HepG2 (cell line): ENCODE measurements around the gene TBCB. TPM values are rescaled to one million over a fixed set of nuclear protein-coding genes. Genes with fewer than 3 reads are reported as not detected.
A peak's percentile ranks its signal among the peaks of the same experiment; 100 is the strongest.

Experiments used
- CAMTA2 ChIP-seq: sonication (generic); formaldehyde crosslinking; IDR thresholded peaks from 2 replicates; pipeline ENCODE4 v1.4.0; 2020; ENCODE audit warnings: mild to moderate bottlenecking, missing genetic modification reagents, borderline replicate concordance
- ETV6 ChIP-seq: sonication (generic); formaldehyde crosslinking; conservative IDR thresholded peaks from 2 replicates; pipeline ENCODE4 v1.4.0; 2020; ENCODE audit warnings: missing genetic modification reagents
- HMG20B ChIP-seq: conservative IDR thresholded peaks from 2 replicates; pipeline ENCODE4 v1.6.1; 2016; ENCODE audit warnings: missing genetic modification reagents, missing compliant biosample characterization
- JUND ChIP-seq: sonication (generic); formaldehyde crosslinking; IDR thresholded peaks from 2 replicates; pipeline ENCODE4 v1.8.0; 2022; ENCODE audit warnings: mild to moderate bottlenecking, missing genetic modification reagents
- PHF8 ChIP-seq: sonication (generic); formaldehyde crosslinking; IDR thresholded peaks from 2 replicates; pipeline ENCODE4 v1.5.0; 2020; ENCODE audit warnings: missing genetic modification reagents
- ZNF234 ChIP-seq: sonication (generic); formaldehyde crosslinking; conservative IDR thresholded peaks from 2 replicates; pipeline ENCODE4 v1.5.1; 2020; ENCODE audit warnings: mild to moderate bottlenecking, missing genetic modification reagents
- ZNF543 ChIP-seq: sonication (generic); formaldehyde crosslinking; IDR thresholded peaks from 2 replicates; pipeline ENCODE4 v1.4.0; 2020; ENCODE audit warnings: mild to moderate bottlenecking, missing genetic modification reagents
- polyA plus RNA-seq, 8 experiments: library from polyadenylated mRNA; depleted of rRNA in 3 of 8; stranded (reverse) in 7 of 8; unstranded in 1 of 8; fragments of >200 nt; fragmentation: Illumina TruSeq in 4 of 8; extraction: Trizol in 4 of 8; gene quantifications; 2 replicates each; pipeline versions ENCODE4 v1.2.1 to v1.2.3, GENCODE V29; 2011 to 2016; ENCODE audit warnings: low read depth in 4 of 8, missing spikeins in 1 of 8, mixed read lengths in 1 of 8; ENCODE audit not compliant: insufficient read depth in 1 of 8
- total RNA-seq, 5 experiments: library from RNA; depleted of rRNA; stranded (reverse); fragments of >200 nt; fragmentation: Illumina TruSeq; extraction: Trizol; gene quantifications; 2 replicates each; pipeline ENCODE4 v1.2.3, GENCODE V29; 2016; ENCODE audit warnings: low read depth in 1 of 5
- TF ChIP-seq, protein P1 (sequence below): sonication (generic); formaldehyde crosslinking; IDR thresholded peaks from 2 replicates; pipeline ENCODE4 v1.9.0; 2022; ENCODE audit warnings: low read depth, missing genetic modification reagents
- TF ChIP-seq, protein P2 (sequence below): IDR thresholded peaks from 2 replicates; pipeline ENCODE4 v1.6.1; 2016; ENCODE audit warnings: low read depth
- TF ChIP-seq, protein P3 (sequence below): sonication (generic); formaldehyde crosslinking; IDR thresholded peaks from 2 replicates; pipeline ENCODE4 v1.5.0; 2020; ENCODE audit warnings: mild to moderate bottlenecking, missing genetic modification reagents
- TF ChIP-seq, protein P4 (sequence below): sonication (generic); formaldehyde crosslinking; IDR thresholded peaks from 2 replicates; pipeline ENCODE4 v1.5.1; 2020; ENCODE audit warnings: missing genetic modification reagents, mild to moderate bottlenecking, borderline replicate concordance
- TF ChIP-seq, protein P5 (sequence below): sonication (generic); formaldehyde crosslinking; IDR thresholded peaks from 2 replicates; pipeline ENCODE4 v1.4.0; 2020; ENCODE audit warnings: missing genetic modification reagents, borderline replicate concordance
- TF ChIP-seq, protein P6 (sequence below): sonication (generic); formaldehyde crosslinking; IDR thresholded peaks from 2 replicates; pipeline ENCODE4 v1.9.0; 2021; ENCODE audit warnings: missing genetic modification reagents, borderline replicate concordance

Gene TBCB
- total and polyA plus RNA-seq, 2 of the 13 experiments (the other 11 are each of a cell fraction or from before 2014, with no cell fraction given): 271 to 276 TPM

DNA sequence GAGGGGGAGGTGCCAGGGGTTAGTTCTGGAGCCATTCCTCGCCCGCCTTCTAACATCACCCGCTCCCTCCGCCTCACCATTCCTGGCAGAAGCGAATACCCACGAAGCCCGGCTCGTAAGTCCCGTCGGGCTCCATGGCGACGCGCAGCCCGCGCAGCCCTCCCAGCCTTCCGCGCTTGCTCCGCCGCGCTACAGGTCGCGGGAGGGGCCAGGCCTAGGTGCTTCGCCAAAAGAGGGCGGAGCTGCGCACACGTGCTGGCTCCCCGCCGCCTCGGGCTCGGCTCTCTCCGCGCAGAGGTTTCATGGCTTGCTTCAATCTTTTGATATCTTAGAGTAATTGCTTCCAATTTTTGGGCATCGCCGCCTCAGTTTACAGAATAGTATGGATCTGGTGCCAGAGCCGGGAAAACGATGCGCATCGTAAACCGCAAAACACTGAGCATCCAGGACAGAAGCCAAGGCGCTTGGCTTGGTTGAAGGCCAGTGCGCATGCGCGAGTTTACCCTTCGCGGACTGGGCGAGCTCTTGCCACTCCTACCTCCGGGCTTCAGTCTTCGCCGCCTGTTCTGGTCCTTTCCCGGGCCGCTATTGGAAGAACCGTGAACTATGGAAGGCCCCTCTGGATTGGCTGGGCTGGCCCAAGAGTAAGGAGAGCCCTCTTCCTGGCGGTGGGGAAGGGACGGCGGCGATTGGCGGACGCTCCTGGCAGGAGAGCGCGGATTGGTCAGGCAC is 381 bp upstream of the TBCB start, which contains the start of gene POLR2I (continued):
- TF ChIP-seq, protein P1, sequence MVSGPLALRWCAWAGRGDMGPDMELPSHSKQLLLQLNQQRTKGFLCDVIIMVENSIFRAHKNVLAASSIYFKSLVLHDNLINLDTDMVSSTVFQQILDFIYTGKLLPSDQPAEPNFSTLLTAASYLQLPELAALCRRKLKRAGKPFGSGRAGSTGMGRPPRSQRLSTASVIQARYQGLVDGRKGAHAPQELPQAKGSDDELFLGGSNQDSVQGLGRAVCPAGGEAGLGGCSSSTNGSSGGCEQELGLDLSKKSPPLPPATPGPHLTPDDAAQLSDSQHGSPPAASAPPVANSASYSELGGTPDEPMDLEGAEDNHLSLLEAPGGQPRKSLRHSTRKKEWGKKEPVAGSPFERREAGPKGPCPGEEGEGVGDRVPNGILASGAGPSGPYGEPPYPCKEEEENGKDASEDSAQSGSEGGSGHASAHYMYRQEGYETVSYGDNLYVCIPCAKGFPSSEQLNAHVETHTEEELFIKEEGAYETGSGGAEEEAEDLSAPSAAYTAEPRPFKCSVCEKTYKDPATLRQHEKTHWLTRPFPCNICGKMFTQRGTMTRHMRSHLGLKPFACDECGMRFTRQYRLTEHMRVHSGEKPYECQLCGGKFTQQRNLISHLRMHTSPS (CRISPR knock-in tag): no peak; the same call in 1 of the 2 replicates
- TF ChIP-seq ZNF543 (peak; percentile 76; the same call in 1 of the 2 replicates), CAMTA2 (CRISPR knock-in tag) (0 out of 2 replicates have a peak, but pooled peaks have one; percentile 78), ETV6 (CRISPR knock-in tag) (peak; percentile 89; the same call in 1 of the 2 replicates), HMG20B (CRISPR knock-in tag) (0 out of 2 replicates have a peak, but pooled peaks have one; percentile 49), PHF8 (CRISPR knock-in tag) (peak; percentile 65), JUND (CRISPR knock-in tag) (no peak), ZNF234 (no peak)
- TF ChIP-seq, protein P2, sequence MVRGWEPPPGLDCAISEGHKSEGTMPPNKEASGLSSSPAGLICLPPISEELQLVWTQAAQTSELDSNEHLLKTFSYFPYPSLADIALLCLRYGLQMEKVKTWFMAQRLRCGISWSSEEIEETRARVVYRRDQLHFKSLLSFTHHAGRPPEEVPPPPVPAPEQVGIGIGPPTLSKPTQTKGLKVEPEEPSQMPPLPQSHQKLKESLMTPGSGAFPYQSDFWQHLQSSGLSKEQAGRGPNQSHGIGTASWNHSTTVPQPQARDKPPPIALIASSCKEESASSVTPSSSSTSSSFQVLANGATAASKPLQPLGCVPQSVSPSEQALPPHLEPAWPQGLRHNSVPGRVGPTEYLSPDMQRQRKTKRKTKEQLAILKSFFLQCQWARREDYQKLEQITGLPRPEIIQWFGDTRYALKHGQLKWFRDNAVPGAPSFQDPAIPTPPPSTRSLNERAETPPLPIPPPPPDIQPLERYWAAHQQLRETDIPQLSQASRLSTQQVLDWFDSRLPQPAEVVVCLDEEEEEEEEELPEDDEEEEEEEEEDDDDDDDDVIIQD (CRISPR knock-in tag): no peak
- TF ChIP-seq, protein P3, sequence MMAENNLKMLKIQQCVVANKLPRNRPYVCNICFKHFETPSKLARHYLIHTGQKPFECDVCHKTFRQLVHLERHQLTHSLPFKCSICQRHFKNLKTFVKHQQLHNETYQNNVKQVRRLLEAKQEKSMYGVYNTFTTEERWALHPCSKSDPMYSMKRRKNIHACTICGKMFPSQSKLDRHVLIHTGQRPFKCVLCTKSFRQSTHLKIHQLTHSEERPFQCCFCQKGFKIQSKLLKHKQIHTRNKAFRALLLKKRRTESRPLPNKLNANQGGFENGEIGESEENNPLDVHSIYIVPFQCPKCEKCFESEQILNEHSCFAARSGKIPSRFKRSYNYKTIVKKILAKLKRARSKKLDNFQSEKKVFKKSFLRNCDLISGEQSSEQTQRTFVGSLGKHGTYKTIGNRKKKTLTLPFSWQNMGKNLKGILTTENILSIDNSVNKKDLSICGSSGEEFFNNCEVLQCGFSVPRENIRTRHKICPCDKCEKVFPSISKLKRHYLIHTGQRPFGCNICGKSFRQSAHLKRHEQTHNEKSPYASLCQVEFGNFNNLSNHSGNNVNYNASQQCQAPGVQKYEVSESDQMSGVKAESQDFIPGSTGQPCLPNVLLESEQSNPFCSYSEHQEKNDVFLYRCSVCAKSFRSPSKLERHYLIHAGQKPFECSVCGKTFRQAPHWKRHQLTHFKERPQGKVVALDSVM (CRISPR knock-in tag): 0 out of 2 replicates have a peak, but pooled peaks have one; percentile 34
- TF ChIP-seq, protein P4, sequence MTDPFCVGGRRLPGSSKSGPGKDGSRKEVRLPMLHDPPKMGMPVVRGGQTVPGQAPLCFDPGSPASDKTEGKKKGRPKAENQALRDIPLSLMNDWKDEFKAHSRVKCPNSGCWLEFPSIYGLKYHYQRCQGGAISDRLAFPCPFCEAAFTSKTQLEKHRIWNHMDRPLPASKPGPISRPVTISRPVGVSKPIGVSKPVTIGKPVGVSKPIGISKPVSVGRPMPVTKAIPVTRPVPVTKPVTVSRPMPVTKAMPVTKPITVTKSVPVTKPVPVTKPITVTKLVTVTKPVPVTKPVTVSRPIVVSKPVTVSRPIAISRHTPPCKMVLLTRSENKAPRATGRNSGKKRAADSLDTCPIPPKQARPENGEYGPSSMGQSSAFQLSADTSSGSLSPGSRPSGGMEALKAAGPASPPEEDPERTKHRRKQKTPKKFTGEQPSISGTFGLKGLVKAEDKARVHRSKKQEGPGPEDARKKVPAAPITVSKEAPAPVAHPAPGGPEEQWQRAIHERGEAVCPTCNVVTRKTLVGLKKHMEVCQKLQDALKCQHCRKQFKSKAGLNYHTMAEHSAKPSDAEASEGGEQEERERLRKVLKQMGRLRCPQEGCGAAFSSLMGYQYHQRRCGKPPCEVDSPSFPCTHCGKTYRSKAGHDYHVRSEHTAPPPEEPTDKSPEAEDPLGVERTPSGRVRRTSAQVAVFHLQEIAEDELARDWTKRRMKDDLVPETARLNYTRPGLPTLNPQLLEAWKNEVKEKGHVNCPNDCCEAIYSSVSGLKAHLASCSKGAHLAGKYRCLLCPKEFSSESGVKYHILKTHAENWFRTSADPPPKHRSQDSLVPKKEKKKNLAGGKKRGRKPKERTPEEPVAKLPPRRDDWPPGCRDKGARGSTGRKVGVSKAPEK (CRISPR knock-in tag): no peak
- TF ChIP-seq, protein P5, sequence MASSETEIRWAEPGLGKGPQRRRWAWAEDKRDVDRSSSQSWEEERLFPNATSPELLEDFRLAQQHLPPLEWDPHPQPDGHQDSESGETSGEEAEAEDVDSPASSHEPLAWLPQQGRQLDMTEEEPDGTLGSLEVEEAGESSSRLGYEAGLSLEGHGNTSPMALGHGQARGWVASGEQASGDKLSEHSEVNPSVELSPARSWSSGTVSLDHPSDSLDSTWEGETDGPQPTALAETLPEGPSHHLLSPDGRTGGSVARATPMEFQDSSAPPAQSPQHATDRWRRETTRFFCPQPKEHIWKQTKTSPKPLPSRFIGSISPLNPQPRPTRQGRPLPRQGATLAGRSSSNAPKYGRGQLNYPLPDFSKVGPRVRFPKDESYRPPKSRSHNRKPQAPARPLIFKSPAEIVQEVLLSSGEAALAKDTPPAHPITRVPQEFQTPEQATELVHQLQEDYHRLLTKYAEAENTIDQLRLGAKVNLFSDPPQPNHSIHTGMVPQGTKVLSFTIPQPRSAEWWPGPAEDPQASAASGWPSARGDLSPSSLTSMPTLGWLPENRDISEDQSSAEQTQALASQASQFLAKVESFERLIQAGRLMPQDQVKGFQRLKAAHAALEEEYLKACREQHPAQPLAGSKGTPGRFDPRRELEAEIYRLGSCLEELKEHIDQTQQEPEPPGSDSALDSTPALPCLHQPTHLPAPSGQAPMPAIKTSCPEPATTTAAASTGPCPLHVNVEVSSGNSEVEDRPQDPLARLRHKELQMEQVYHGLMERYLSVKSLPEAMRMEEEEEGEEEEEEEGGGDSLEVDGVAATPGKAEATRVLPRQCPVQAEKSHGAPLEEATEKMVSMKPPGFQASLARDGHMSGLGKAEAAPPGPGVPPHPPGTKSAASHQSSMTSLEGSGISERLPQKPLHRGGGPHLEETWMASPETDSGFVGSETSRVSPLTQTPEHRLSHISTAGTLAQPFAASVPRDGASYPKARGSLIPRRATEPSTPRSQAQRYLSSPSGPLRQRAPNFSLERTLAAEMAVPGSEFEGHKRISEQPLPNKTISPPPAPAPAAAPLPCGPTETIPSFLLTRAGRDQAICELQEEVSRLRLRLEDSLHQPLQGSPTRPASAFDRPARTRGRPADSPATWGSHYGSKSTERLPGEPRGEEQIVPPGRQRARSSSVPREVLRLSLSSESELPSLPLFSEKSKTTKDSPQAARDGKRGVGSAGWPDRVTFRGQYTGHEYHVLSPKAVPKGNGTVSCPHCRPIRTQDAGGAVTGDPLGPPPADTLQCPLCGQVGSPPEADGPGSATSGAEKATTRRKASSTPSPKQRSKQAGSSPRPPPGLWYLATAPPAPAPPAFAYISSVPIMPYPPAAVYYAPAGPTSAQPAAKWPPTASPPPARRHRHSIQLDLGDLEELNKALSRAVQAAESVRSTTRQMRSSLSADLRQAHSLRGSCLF (CRISPR knock-in tag): peak; percentile 82
- TF ChIP-seq, protein P6, sequence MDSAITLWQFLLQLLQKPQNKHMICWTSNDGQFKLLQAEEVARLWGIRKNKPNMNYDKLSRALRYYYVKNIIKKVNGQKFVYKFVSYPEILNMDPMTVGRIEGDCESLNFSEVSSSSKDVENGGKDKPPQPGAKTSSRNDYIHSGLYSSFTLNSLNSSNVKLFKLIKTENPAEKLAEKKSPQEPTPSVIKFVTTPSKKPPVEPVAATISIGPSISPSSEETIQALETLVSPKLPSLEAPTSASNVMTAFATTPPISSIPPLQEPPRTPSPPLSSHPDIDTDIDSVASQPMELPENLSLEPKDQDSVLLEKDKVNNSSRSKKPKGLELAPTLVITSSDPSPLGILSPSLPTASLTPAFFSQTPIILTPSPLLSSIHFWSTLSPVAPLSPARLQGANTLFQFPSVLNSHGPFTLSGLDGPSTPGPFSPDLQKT: no peak
